ENCODE results near the gene TRAF3.

Gene TRAF3

DNA sequence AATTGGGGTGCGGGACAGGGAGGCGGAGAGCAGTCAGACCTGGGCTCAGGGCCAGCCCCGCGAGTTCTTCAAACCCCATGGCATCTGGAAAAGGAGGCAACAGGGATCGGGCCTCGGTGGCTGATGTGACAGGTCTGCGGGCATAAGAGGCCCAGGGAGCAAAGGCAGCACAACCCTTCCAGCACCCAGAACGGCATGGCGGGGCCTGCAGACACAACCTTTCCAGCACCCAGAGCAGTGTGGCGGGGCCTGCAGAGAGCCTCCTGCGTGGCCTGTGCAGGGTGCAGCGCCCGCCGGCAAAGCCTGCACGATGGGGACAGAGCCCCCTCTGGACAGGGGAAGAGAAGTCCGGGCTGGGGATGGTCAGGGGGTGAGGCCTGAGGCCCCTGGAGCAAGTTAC is 26.2 kb upstream of the TRAF3 start:
- no peak for TF ChIP-seq CTCF (conservative IDR thresholded peaks at IDR 0.05; ENCODE audit: low read depth, low read length)
- no peak for DNase-seq (ENCODE audit: low read depth)
- no peak overlapping the region for H3K4me3 ChIP-seq (ENCODE audit: low read length)

DNA sequence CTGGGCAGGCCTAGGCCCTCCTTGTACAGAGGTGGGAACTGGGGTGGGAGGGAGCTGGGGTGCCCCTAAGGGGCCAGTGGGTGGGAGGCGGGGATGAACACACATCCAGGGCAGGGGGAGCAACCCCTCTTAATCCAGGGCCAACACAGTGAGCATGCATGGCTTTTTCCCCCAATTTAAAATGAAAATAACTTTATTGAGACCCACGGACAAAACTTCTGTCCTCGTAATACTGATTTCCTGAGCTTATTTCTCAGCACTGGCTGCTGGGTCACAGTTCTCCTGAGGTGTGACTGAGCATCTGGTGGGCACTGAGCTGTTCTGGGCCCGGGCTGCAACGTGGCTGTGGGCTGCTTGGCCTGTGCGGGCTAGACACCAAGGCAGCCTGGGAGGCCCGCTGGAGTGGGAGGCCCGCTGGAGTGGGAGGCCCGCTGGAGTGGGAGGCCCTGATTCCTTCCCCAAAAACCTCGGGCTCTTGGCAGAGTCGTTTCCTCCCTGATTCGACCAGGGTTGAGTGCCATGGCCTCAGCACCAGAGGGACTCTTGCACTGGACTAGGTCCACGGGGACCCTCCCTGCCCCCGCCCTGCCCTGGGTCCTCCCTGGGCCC is 24.9 kb upstream of the TRAF3 start:
- DNase-seq (ENCODE audit: low read depth): no peak
- no peak overlapping the region for H3K4me3 ChIP-seq (ENCODE audit: low read length)
- TF ChIP-seq CTCF (conservative IDR thresholded peaks at IDR 0.05; ENCODE audit: low read depth, low read length): no peak

GRCh38 chr14:102754370-102755262 is 22.6 kb upstream of the TRAF3 start:
- no peak overlapping the region for H3K4me3 ChIP-seq (ENCODE audit: low read length)
- DNase-seq (ENCODE audit: low read depth): no peak
- no peak for TF ChIP-seq CTCF (conservative IDR thresholded peaks at IDR 0.05; ENCODE audit: low read depth, low read length)

DNA sequence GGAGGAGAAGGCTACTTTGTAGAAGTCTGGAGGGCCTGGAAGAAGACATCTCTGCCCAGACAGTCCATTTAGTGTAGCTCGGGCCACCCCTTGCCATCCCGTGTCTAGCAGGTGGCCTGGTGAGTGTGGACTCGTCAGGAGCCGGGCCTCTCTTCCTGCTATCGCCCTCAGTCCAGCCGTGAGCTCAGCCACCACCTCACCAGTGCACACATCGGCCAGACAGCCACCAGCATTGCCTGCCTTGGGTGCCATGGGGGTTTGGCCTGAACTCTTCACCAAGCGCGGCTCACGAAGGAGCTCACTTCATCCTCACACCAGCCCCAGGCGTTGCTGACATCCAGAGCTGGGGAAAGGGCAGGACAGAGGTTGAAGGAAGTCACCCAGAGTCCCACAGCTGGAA is 19.6 kb upstream of the TRAF3 start:
- TF ChIP-seq CTCF (conservative IDR thresholded peaks at IDR 0.05; ENCODE audit: low read depth, low read length): no peak
- DNase-seq (ENCODE audit: low read depth): no peak
- no peak overlapping the region for H3K4me3 ChIP-seq (ENCODE audit: low read length)

GRCh38 chr14:102758087-102758486 is 19.2 kb upstream of the TRAF3 start:
- no peak for TF ChIP-seq CTCF (conservative IDR thresholded peaks at IDR 0.05; ENCODE audit: low read depth, low read length)
- no peak for DNase-seq (ENCODE audit: low read depth)
- no peak overlapping the region for H3K4me3 ChIP-seq (ENCODE audit: low read length)

- no peak overlapping the region for H3K4me3 ChIP-seq (ENCODE audit: low read length)
- no peak for DNase-seq (ENCODE audit: low read depth)
- no peak for TF ChIP-seq CTCF (conservative IDR thresholded peaks at IDR 0.05; ENCODE audit: low read depth, low read length)
Measured at GRCh38 chr14:102759456-102760187, 17.6 kb upstream of the TRAF3 start.

Data from retinal pigment epithelial cell (primary cell).